H9 (cell line): Measurements from ENCODE around the gene RSL1D1. TPM values are rescaled to one million over a fixed set of nuclear protein-coding genes. Genes with fewer than 3 reads are reported as not detected.
A peak's percentile ranks its signal among the peaks of the same experiment; 100 is the strongest.

Experiments used
- DNase-seq: peaks from one replicate; pipeline ENCODE4 v3.0.0-alpha.2; 2017
- H2AFZ ChIP-seq: one replicate; pipeline ENCODE4 v1.6.1; 2013; ENCODE audit warnings: mild to moderate bottlenecking, low read length, control low read depth, moderate library complexity
- H2AK5ac ChIP-seq: 2 replicates; pipeline ENCODE4 v1.6.1; 2013; ENCODE audit warnings: low read length, control low read depth, mixed read lengths; ENCODE audit not compliant: insufficient read length
- H2BK120ac ChIP-seq: one replicate; pipeline ENCODE4 v1.6.1; 2013; ENCODE audit warnings: low read depth, mild to moderate bottlenecking, low read length, control low read depth, inconsistent platforms; ENCODE audit not compliant: poor library complexity, severe bottlenecking
- H2BK12ac ChIP-seq: 2 replicates; pipeline ENCODE4 v1.6.1; 2013; ENCODE audit warnings: low read length, control low read depth, mixed read lengths, low read depth; ENCODE audit not compliant: insufficient read length
- H2BK15ac ChIP-seq: 2 replicates; pipeline ENCODE4 v1.6.1; 2013; ENCODE audit warnings: low read depth, low read length, control low read depth
- H2BK20ac ChIP-seq: one replicate; pipeline ENCODE4 v1.6.1; 2013; ENCODE audit warnings: low read depth, mild to moderate bottlenecking, low read length, control low read depth, inconsistent platforms; ENCODE audit not compliant: poor library complexity, severe bottlenecking
- H2BK5ac ChIP-seq: 2 replicates; pipeline ENCODE4 v1.6.1; 2013; ENCODE audit warnings: low read length, control low read depth, mixed read lengths; ENCODE audit not compliant: insufficient read length
- H3K14ac ChIP-seq: 2 replicates; pipeline ENCODE4 v1.6.1; 2013; ENCODE audit warnings: low read length, control low read depth; ENCODE audit not compliant: insufficient read depth
- H3K18ac ChIP-seq: 2 replicates; pipeline ENCODE4 v1.6.1; 2013; ENCODE audit warnings: low read depth, mild to moderate bottlenecking, mixed read lengths, low read length, control low read depth; ENCODE audit not compliant: insufficient read length
- H3K23ac ChIP-seq: 2 replicates; pipeline ENCODE4 v1.6.1; 2013; ENCODE audit warnings: low read length, control low read depth, mixed read lengths, low read depth; ENCODE audit not compliant: insufficient read length
- H3K23me2 ChIP-seq: 2 replicates; pipeline ENCODE4 v1.6.1; 2013; ENCODE audit warnings: low read depth, mild to moderate bottlenecking, mixed read lengths, low read length, control low read depth; ENCODE audit not compliant: insufficient read length, poor library complexity, severe bottlenecking
- H3K27ac ChIP-seq: 2 replicates; pipeline ENCODE4 v1.5.1; 2013; ENCODE audit warnings: low read length, control low read depth, mixed read lengths, low read depth; ENCODE audit not compliant: insufficient read length
- H3K27me3 ChIP-seq: 2 replicates; pipeline ENCODE4 v1.6.1; 2013; ENCODE audit warnings: low read length, control low read depth, inconsistent platforms; ENCODE audit not compliant: insufficient read depth
- H3K4ac ChIP-seq: 2 replicates; pipeline ENCODE4 v1.6.1; 2013; ENCODE audit warnings: low read depth, mild to moderate bottlenecking, control low read depth, inconsistent platforms, low read length, moderate library complexity
- H3K4me1 ChIP-seq: 2 replicates; pipeline ENCODE4 v1.6.1; 2013; ENCODE audit warnings: low read length, control low read depth, inconsistent platforms; ENCODE audit not compliant: insufficient read depth
- H3K4me2 ChIP-seq: 2 replicates; pipeline ENCODE4 v1.6.1; 2013; ENCODE audit warnings: low read length, control low read depth, mixed read lengths; ENCODE audit not compliant: insufficient read length, insufficient read depth
- H3K56ac ChIP-seq: 2 replicates; pipeline ENCODE4 v1.6.1; 2013; ENCODE audit warnings: low read depth, mild to moderate bottlenecking, mixed read lengths, low read length, control low read depth; ENCODE audit not compliant: insufficient read length
- H3K79me1 ChIP-seq: 2 replicates; pipeline ENCODE4 v1.6.1; 2013; ENCODE audit warnings: low read depth, mild to moderate bottlenecking, moderate library complexity, low read length, control low read depth, inconsistent platforms; ENCODE audit not compliant: insufficient read depth, poor library complexity, severe bottlenecking
- H3K79me2 ChIP-seq: 2 replicates; pipeline ENCODE4 v1.6.1; 2013; ENCODE audit warnings: low read length, control low read depth, inconsistent platforms; ENCODE audit not compliant: insufficient read depth
- H3K9ac ChIP-seq: 2 replicates; pipeline ENCODE4 v1.6.1; 2013; ENCODE audit warnings: low read length, control low read depth, mixed read lengths; ENCODE audit not compliant: insufficient read length; ENCODE audit errors: extremely low read depth
- H3K9me3 ChIP-seq: one replicate; pipeline ENCODE4 v1.6.1; 2013; ENCODE audit warnings: low read depth, low read length, inconsistent platforms; ENCODE audit not compliant: control insufficient read depth
- H3T11ph ChIP-seq: one replicate; pipeline ENCODE4 v1.6.1; 2013; ENCODE audit warnings: mild to moderate bottlenecking, low read length, control low read depth, inconsistent platforms
- H4K20me1 ChIP-seq: one replicate; pipeline ENCODE4 v1.6.1; 2013; ENCODE audit not compliant: control insufficient read depth, insufficient read length, insufficient read depth
- H4K5ac ChIP-seq: 2 replicates; pipeline ENCODE4 v1.6.1; 2013; ENCODE audit warnings: low read depth, mild to moderate bottlenecking, mixed read lengths, low read length, control low read depth; ENCODE audit not compliant: insufficient read length
- H4K8ac ChIP-seq: replicated peaks from 2 replicates; pipeline ENCODE4 v1.6.1; 2013; ENCODE audit warnings: low read length, control low read depth, mixed read lengths, low read depth; ENCODE audit not compliant: insufficient read length
- H4K91ac ChIP-seq: 2 replicates; pipeline ENCODE4 v1.6.1; 2013; ENCODE audit warnings: low read depth, mild to moderate bottlenecking, moderate library complexity, mixed read lengths, low read length, control low read depth; ENCODE audit not compliant: insufficient read length
- H3K27ac Mint-ChIP-seq, 3 experiments: 2 replicates in 2 of 3; 3 replicates in 1 of 3; pipeline ENCODE4 v1.8.0; 2020 to 2021; ENCODE audit warnings: mixed read lengths in 3 of 3, mild to moderate bottlenecking in 1 of 3, moderate library complexity in 1 of 3
- H3K27me3 Mint-ChIP-seq: 2 replicates; pipeline ENCODE4 v1.8.0; 2021; ENCODE audit warnings: low read depth, mild to moderate bottlenecking, moderate library complexity, mixed read lengths
- H3K36me3 Mint-ChIP-seq, 3 experiments: 2 replicates in 2 of 3; 3 replicates in 1 of 3; pipeline ENCODE4 v1.8.0; 2020 to 2021; ENCODE audit warnings: low read depth in 3 of 3, mixed read lengths in 3 of 3; ENCODE audit not compliant: insufficient read depth in 1 of 3
- H3K4me1 Mint-ChIP-seq, 2 experiments: 2 replicates each; pipeline ENCODE4 v1.8.0; 2020; ENCODE audit warnings: mixed read lengths in 2 of 2
- H3K4me3 Mint-ChIP-seq, 2 experiments: 2 replicates in 1 of 2; 3 replicates in 1 of 2; pipeline ENCODE4 v1.8.0; 2020 to 2021; ENCODE audit warnings: mild to moderate bottlenecking in 2 of 2, mixed read lengths in 2 of 2, moderate library complexity in 1 of 2
- H3K9me3 Mint-ChIP-seq, 2 experiments: 2 replicates in 1 of 2; 3 replicates in 1 of 2; pipeline ENCODE4 v1.8.0; 2020; ENCODE audit warnings: mild to moderate bottlenecking in 2 of 2, mixed read lengths in 2 of 2, moderate library complexity in 1 of 2
- CTCF ChIP-seq: fragments of 200-600 bp; sonication (generic); conservative IDR thresholded peaks from 3 replicates; pipeline ENCODE4 v1.8.0; 2021; ENCODE audit warnings: antibody characterized with exemption, mild to moderate bottlenecking
- WGBS: extraction: QIAGEN DNeasy Blood & Tissue Kit; methylation state at CpG from one replicate; pipeline ENCODE4 v1.1.7; 2013; ENCODE audit warnings: missing lambda C conversion rate, low lambda C conversion rate, mixed read lengths; ENCODE audit not compliant: insufficient read length; ENCODE audit errors: extremely low coverage; 5-methylcytosine and 5-hydroxymethylcytosine counted together
- total RNA-seq: library from RNA; stranded (reverse); gene quantifications from 2 replicates; pipeline ENCODE4 v1.2.1, GENCODE V29; 2021

The RSL1D1 gene
- total RNA-seq, 1 experiment from 2014 or later: 334 TPM

DNA sequence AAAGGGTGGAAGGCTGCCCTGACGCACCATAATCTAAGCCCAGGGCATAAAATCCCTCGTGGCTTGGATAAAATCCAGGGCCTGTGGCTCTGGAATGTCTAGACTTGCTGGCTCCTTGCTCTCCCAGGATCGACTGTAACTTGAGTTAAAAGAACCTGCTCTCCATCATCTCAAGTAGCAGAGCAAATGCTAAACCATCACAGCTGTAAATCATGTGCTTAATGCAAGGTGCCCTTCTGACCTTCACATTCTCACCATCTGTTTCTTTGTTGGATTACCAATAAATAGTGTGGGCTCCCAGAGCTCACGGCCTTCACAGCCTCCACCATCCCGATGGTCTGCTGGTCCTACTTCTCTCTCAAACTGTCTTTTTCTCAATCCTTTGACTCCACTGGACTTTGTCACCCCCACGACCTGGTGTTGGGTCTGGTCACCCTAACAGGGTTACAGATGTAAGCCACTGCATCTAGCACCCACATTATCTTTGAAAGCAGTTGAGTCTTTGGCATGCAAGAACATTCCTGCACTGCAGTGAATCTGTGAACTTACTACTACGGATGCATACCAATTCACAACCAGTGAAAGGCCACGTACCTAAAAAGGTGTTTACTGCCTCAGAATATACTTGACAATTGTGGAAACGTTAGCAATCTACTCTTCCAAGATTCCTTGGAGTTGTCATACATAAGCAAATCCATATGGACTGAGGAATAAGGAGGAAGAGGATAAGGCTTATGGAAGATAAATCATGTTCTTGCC lies 15.3 kb downstream of the RSL1D1 start:
- no peaks in the 10 kb centered on the region for H3K4me1 ChIP-seq
- no peaks in the 10 kb centered on the region for H3K27me3 ChIP-seq
- no peaks in the 10 kb centered on the region for H3K79me1 ChIP-seq
- no peaks in the 10 kb centered on the region for H3K23me2 ChIP-seq
- WGBS: no CpG with 5 or more reads among the region's 9 CpGs
- Mint-ChIP-seq H3K27ac (peak overlapping the region; percentile 73 to 94 (median 89)), H3K4me1 (peaks cover 9 to 12% of the 10 kb centered on the region in 2 experiments), H3K27me3 (no peaks in the 10 kb centered on the region), H3K4me3 (no peak overlapping the region; a peak in 1 of 5 replicates), H3K36me3 (peaks cover 27 to 53% (median 45%) of the 10 kb centered on the region in 3 experiments), H3K9me3 (no peaks in the 10 kb centered on the region; a peak in 1 of 5 replicates)
- H3T11ph ChIP-seq: no peak overlapping the region
- no peaks in the 10 kb centered on the region for H3K9me3 ChIP-seq
- H2BK12ac ChIP-seq: no peak overlapping the region
- no peak overlapping the region for H3K56ac ChIP-seq
- H2BK15ac ChIP-seq: no peak overlapping the region
- no peak overlapping the region for H3K18ac ChIP-seq
- H3K79me2 ChIP-seq: no peaks in the 10 kb centered on the region
- no peak overlapping the region for H4K8ac ChIP-seq
- no peak overlapping the region for H2BK20ac ChIP-seq
- no peak overlapping the region for H2AK5ac ChIP-seq
- no peak overlapping the region for H2BK5ac ChIP-seq
- DNase-seq: no peak
- no peak overlapping the region for H4K91ac ChIP-seq
- H4K20me1 ChIP-seq: peaks cover 2% of the 10 kb centered on the region
- H3K9ac ChIP-seq: no peak overlapping the region
- peak overlapping the region; percentile 63 for H3K27ac ChIP-seq
- no peak for TF ChIP-seq CTCF
- no peak overlapping the region for H3K4me2 ChIP-seq
- H3K14ac ChIP-seq: no peak overlapping the region
- H3K23ac ChIP-seq: no peak overlapping the region
- H2AFZ ChIP-seq: no peak overlapping the region
- no peak overlapping the region for H4K5ac ChIP-seq
- no peak overlapping the region for H2BK120ac ChIP-seq
- no peak overlapping the region for H3K4ac ChIP-seq
